ENCODE data around the gene RBM19. TPM values are rescaled to one million over a fixed set of nuclear protein-coding genes. Genes with fewer than 3 reads are reported as not detected.

The RBM19 gene
- total RNA-seq, 1 donor from 2014 or later = 33.6 TPM

DNA sequence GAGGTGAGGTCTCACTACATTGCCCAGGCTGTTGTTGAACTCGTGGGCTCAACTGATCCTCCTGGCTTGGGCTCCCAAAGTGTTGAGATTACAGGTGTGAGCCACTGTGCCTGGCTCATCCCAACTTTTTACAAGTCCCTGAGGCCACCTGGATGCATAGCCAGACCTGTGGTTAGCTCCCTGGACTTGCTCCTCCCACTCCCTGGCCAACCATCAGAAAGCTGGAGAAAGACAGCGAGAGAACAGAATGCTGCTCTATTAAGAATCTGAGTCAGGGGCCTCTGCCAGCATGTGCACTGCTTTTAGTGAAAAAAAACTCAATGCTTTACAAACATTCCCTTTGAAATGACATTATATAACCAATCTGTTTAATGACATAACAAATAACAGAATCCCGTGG is 78.2 kb downstream of the RBM19 start:
- no peak overlapping the region for H3K27ac ChIP-seq

DNA sequence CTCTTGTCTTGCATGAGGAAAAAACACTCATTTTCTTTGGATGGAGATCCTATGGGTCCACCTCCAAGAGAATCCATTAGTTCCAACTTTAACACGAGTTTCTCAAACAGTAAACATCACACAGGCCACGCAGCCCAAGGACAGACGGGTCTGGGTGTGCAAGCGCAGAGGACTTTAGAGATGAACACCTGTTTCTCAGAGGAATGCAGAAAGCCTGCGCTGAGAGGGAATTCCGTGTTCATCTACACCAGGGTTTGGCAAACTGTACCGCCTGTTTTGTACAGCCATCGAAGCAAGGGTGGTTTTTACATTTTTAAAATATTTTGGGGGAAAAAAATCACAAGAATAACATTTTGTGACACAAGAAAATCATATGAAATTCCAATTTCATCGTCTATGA is 79.4 kb downstream of the RBM19 start:
- Histone ChIP-seq H3K4me3 (no peak overlapping the region), H3K27ac (no peak overlapping the region), H3K36me3 (peaks cover 15% of the 10 kb centered on the region), H3K4me1 (no peaks in the 10 kb centered on the region), H3K9me3 (no peaks in the 10 kb centered on the region), H3K27me3 (ENCODE audit: low read depth) (no peaks in the 10 kb centered on the region)
- DNase-seq (no peak), ATAC-seq (no peak)
- intact Hi-C loops (cut with DNase I) = no loop called here
- TF ChIP-seq, protein P1, sequence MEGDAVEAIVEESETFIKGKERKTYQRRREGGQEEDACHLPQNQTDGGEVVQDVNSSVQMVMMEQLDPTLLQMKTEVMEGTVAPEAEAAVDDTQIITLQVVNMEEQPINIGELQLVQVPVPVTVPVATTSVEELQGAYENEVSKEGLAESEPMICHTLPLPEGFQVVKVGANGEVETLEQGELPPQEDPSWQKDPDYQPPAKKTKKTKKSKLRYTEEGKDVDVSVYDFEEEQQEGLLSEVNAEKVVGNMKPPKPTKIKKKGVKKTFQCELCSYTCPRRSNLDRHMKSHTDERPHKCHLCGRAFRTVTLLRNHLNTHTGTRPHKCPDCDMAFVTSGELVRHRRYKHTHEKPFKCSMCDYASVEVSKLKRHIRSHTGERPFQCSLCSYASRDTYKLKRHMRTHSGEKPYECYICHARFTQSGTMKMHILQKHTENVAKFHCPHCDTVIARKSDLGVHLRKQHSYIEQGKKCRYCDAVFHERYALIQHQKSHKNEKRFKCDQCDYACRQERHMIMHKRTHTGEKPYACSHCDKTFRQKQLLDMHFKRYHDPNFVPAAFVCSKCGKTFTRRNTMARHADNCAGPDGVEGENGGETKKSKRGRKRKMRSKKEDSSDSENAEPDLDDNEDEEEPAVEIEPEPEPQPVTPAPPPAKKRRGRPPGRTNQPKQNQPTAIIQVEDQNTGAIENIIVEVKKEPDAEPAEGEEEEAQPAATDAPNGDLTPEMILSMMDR (IDR thresholded peaks at IDR 0.05) = no peak

More for the DNA sequence above, 78.2 kb downstream of the RBM19 start:
- intact Hi-C loops (cut with DNase I) = no loop called here
- Histone ChIP-seq H3K9me3 (no peaks in the 10 kb centered on the region), H3K4me3 (no peak overlapping the region), H3K27me3 (ENCODE audit: low read depth) (no peaks in the 10 kb centered on the region), H3K4me1 (no peaks in the 10 kb centered on the region), H3K36me3 (peaks cover 15% of the 10 kb centered on the region)
- no peak for ATAC-seq
- DNase-seq = no peak
- TF ChIP-seq, protein P1 (IDR thresholded peaks at IDR 0.05) = no peak

DNA sequence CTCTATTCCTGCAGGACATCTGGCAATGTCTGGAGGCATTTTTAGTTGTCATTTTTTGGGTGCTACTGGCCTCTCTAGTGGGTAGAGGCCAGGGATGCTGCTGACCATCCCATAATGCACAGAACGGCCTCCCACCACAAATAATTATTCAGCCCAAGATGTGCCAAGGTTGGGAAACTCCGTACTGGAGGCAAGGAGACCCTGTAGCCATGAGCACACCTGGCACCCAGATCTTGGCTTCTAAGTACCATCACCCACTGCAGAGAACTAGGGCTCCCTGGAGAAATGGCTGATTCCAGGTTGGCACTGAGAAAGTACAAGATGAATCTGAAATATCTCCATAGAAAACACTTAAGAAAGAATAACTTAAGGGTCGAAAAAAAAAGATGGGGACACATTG is 81.7 kb downstream of the RBM19 start:
- H3K27ac ChIP-seq = no peak overlapping the region
- H3K4me3 ChIP-seq = no peak overlapping the region
- intact Hi-C loops (cut with DNase I) = no loop called here
- TF ChIP-seq, protein P1 (IDR thresholded peaks at IDR 0.05) = no peak
- H3K36me3 ChIP-seq = peaks cover 15% of the 10 kb centered on the region
- no peaks in the 10 kb centered on the region for H3K9me3 ChIP-seq
- H3K27me3 ChIP-seq (ENCODE audit: low read depth) = no peaks in the 10 kb centered on the region
- no peak for DNase-seq
- H3K4me1 ChIP-seq = no peaks in the 10 kb centered on the region
- no peak for ATAC-seq

DNA sequence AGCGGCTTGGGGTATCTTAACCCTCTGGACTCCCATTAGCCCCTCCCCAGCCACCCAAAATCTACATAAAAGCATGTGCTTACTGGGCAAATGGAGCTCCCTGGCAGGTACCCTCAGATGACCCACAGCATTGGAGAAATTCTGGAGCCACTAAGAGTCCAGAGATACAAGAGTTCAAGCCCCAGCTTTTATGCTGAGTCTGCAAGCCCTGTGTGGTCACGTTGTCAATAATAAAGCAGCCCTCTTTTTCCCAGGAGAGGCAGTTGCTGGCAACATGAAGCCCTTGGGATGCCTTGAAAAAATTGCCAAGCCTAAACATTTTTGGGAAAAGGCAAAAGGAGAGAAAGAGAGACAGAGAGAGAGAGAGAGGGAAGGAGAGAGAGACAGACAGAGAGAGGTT is 83.4 kb downstream of the RBM19 start:
- TF ChIP-seq, protein P1 (IDR thresholded peaks at IDR 0.05) = no peak
- no peaks in the 10 kb centered on the region for H3K27me3 ChIP-seq (ENCODE audit: low read depth)

DNA sequence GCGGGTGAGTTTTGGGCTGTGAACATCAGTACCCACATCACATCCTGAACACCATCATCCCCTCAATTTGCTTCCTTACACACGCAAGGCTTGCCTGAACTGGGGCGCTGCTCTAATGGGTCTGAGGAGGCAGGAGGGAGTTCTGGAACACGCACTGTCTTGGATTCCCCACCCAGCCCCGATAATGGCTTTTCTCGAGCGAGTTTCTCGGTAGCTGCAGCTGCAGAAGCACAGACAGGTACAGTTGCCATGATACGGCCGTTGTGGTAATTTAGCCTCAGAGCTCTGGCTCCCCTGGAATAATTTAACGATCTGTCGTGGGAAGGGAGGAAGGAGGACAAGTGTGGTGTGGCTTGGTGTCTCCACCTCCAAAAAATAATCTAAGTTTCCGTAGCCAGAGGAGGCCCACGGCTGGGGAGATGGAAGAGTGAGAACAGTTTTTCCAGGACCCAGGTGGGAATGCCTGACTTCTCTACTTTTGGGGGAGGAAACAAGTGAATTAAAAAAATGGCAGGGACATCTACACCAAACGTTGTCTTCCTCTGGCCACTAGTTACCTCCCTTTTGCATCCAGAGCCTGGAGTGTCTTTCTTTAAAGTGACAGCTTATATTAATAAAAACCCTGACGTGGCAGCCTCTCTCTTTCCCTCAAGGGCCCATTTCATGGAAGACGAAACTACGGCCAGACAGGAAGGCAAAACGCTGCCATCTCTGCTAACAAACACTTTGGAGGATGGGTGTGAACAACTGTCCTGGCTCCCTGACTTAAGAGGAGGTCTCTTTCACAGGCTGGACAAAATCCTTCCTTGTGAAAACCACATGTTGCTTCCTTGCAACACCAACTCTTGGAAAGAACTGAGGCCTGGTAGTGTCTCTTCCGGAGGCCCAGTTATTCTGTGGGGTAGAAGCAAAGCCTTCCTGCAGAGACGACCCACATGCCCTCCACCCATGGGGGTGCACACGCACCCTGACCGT is 84.8 kb downstream of the RBM19 start:
- no peak for ATAC-seq
- no peaks in the 10 kb centered on the region for H3K27me3 ChIP-seq (ENCODE audit: low read depth)
- intact Hi-C loops (cut with DNase I) = no loop called here
- H3K4me1 ChIP-seq = no peaks in the 10 kb centered on the region
- H3K36me3 ChIP-seq = peaks cover 4% of the 10 kb centered on the region
- H3K27ac ChIP-seq = no peak overlapping the region
- H3K4me3 ChIP-seq = no peak overlapping the region
- H3K9me3 ChIP-seq = no peaks in the 10 kb centered on the region
- TF ChIP-seq, protein P1 (IDR thresholded peaks at IDR 0.05) = no peak
- DNase-seq = no peak

More for the DNA sequence above, 83.4 kb downstream of the RBM19 start:
- DNase-seq (no peak), ATAC-seq (no peak)
- Histone ChIP-seq H3K36me3 (peaks cover 4% of the 10 kb centered on the region), H3K4me1 (no peaks in the 10 kb centered on the region), H3K9me3 (no peaks in the 10 kb centered on the region), H3K27ac (no peak overlapping the region), H3K4me3 (no peak overlapping the region)
- intact Hi-C loops (cut with DNase I) = no loop called here
